PFSK-1 (cell line): Measurements from ENCODE around the gene IQCE.

ENCODE experiments used
- POLR2AphosphoS5 ChIP-seq: IDR thresholded peaks from 2 replicates; pipeline ENCODE4 v1.6.1; 2012; ENCODE audit warnings: low read depth, mild to moderate bottlenecking, control low read depth, low read length, moderate library complexity
- REST ChIP-seq, 2 experiments: IDR thresholded peaks; 2 replicates each; pipeline versions ENCODE4 v1.6.1 to v1.8.0; 2011 to 2012; ENCODE audit warnings: low read depth in 2 of 2, low read length in 2 of 2, control low read depth in 1 of 2, inconsistent platforms in 1 of 2, mild to moderate bottlenecking in 1 of 2, moderate library complexity in 1 of 2; ENCODE audit not compliant: insufficient read depth in 1 of 2
- SIN3A ChIP-seq: IDR thresholded peaks from 2 replicates; pipeline ENCODE4 v1.6.1; 2012; ENCODE audit warnings: mild to moderate bottlenecking, low read length, moderate library complexity, borderline replicate concordance; ENCODE audit not compliant: insufficient read depth
- TAF1 ChIP-seq: IDR thresholded peaks from 2 replicates; pipeline ENCODE4 v1.6.1; 2012; ENCODE audit warnings: low read length, control low read depth, borderline replicate concordance; ENCODE audit not compliant: insufficient read depth

GRCh38 chr7:2526659-2527504, 31.9 kb upstream of the IQCE start:
- TF ChIP-seq TAF1 (no peak), SIN3A (no peak), POLR2AphosphoS5 (no peak), REST (IDR thresholded peaks at IDR 0.05; ENCODE audit: insufficient read depth in 1 of 2, low read depth in 2 of 2, low read length in 2 of 2) (no peak)
